ENCODE results near the gene GADD45G. TPM values are rescaled to one million over a fixed set of nuclear protein-coding genes. Genes with fewer than 3 reads are reported as not detected.
A peak's percentile ranks its signal among the peaks of the same experiment; 100 is the strongest.

The GADD45G gene
- total and polyA plus RNA-seq, 8 donors = 9.5 to 220 (median 21.1) TPM

DNA sequence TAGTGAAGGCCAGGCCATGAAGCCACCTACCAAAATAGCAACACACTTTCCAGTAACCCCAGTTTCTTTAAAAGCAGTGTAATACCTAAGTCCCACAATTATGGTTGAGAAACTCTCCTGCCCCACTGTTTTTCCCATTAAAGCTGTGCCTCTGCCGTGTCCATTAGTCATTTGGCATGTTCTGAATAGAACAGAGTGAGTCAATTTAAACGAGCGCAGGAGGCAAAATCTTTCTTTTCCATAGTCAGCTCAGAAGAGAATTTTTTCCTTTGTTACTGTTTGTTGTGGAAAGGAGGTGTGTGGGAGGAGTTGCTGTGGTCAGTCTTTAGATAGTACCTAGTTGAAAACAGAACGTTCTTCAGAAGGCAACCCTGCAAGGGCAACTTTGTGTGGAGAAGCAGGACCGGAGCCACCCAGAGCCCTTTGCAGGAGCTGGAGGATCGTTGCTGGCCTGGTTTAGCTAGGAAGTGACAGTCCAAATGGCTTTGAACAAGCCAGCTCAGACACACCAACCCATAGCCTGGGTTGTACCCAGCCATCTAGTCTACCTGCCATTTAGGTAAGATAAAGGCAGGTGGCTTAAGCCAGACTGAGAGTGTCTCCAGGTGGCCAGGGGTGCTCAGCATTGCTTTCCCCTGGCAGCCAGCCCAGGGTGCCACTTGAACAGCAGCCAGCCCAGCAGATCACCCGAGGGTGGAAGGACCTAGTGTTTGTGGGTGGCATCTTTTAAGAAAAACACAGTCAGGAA, 30.4 kb downstream of the GADD45G start:
- FAIRE-seq (no peak), DNase-seq (peak; percentile 73 to 92 (median 80)), ATAC-seq (peak; percentile 63 to 83 (median 72))
- TF ChIP-seq, protein P1, sequence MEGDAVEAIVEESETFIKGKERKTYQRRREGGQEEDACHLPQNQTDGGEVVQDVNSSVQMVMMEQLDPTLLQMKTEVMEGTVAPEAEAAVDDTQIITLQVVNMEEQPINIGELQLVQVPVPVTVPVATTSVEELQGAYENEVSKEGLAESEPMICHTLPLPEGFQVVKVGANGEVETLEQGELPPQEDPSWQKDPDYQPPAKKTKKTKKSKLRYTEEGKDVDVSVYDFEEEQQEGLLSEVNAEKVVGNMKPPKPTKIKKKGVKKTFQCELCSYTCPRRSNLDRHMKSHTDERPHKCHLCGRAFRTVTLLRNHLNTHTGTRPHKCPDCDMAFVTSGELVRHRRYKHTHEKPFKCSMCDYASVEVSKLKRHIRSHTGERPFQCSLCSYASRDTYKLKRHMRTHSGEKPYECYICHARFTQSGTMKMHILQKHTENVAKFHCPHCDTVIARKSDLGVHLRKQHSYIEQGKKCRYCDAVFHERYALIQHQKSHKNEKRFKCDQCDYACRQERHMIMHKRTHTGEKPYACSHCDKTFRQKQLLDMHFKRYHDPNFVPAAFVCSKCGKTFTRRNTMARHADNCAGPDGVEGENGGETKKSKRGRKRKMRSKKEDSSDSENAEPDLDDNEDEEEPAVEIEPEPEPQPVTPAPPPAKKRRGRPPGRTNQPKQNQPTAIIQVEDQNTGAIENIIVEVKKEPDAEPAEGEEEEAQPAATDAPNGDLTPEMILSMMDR (IDR thresholded peaks at IDR 0.05) = no peak
- H3K4me1 ChIP-seq = peaks cover 25 to 29% (median 25%) of the 10 kb centered on the region in 3 donors
- H3K36me3 ChIP-seq = no peaks in the 10 kb centered on the region
- no peak overlapping the region for H3K4me3 ChIP-seq
- intact Hi-C loops (cut with DNase I) = no loop called here
- H3K27me3 ChIP-seq = no peaks in the 10 kb centered on the region
- H3K9me3 ChIP-seq = no peaks in the 10 kb centered on the region
- WGBS, 2 donors = 39 to 44% methylated on average over 7 of the region's 7 CpGs
- peak overlapping the region in 2 of 4 donors; percentile 13 to 41 for H3K27ac ChIP-seq

DNA sequence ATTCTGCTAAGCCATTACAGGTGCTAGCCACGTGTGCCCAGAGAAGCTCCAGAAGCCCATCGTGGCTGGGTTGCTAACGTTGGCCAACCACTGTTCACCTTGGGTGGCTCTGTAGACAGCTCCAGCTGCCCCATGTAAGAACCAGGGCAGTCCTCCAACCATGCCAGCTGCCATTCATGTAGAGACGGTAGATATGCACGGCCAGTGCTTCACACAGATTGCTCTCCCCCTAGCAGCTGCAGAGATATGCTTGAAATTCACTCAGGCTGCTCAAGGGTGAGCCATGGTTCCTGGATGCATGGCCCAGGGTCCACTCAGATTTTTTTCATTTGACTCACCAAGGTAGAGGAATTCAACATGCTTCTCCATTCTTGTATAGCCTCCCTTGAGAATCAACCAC, 31.0 kb downstream of the GADD45G start:
- no peaks in the 10 kb centered on the region for H3K27me3 ChIP-seq
- peak overlapping the region in 1 of 4 donors; percentile 41 for H3K27ac ChIP-seq
- peaks cover 25 to 29% (median 25%) of the 10 kb centered on the region in 3 donors for H3K4me1 ChIP-seq
- 38 to 44% methylated on average over 5 of the region's 5 CpGs for WGBS, 2 donors
- ATAC-seq (peak; percentile 20 to 42 (median 32)), FAIRE-seq (no peak), DNase-seq (peak in 2 of 6 donors; percentile 46 to 47)
- TF ChIP-seq, protein P1 (IDR thresholded peaks at IDR 0.05) = no peak
- no peak overlapping the region for H3K4me3 ChIP-seq
- no peaks in the 10 kb centered on the region for H3K9me3 ChIP-seq
- intact Hi-C loops (cut with DNase I) = no loop called here
- no peaks in the 10 kb centered on the region for H3K36me3 ChIP-seq

DNA sequence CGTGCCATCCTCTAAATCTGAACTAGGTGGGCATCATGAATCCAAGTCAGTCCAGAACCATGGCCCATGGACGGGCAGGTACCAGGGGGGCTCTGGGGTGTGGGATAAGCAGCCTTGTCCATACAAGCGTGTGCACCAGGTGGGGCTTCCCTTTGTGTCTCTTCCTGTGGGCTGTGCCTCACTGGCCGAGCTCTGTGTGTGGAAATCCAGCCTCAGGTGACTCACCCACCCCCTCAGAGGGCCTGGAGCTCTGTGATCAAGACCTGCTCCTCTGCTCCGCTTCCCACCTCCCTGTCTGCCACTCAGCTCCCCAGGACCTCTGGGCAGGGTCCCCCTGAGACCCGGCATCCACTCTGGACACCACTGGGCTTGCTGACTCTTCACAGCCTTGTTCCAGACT, 33.0 kb downstream of the GADD45G start:
- Histone ChIP-seq H3K36me3 (no peaks in the 10 kb centered on the region), H3K27ac (no peak overlapping the region), H3K9me3 (no peaks in the 10 kb centered on the region), H3K27me3 (no peaks in the 10 kb centered on the region), H3K4me3 (no peak overlapping the region), H3K4me1 (peaks cover 13 to 16% (median 13%) of the 10 kb centered on the region in 3 donors)
- intact Hi-C loops (cut with DNase I) = no loop called here
- TF ChIP-seq, protein P1 (IDR thresholded peaks at IDR 0.05) = no peak
- WGBS, 2 donors = 93 to 95% methylated on average over 6 of the region's 6 CpGs
- DNase-seq (peak in 1 of 6 donors; percentile 38), ATAC-seq (no peak), FAIRE-seq (no peak)

DNA sequence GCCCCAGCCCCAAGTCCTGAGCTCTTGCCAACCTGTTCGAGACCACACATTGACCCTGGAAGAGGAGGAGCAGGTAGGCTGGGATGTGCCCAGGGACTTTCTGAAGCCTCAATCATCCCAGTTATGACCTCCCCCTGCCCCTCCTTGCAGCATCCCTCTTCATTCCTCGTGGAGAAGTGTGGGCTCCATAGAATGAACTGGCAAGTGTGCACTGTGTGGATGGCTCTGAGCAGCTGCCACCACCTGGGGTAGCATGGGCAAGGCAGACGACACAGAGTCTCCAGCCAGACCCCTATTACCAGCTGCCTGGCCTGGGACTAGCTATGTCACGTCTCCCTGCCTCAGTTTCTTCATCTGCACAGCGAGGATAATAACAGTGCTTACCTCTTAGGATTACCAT, 33.5 kb downstream of the GADD45G start:
- TF ChIP-seq, protein P1 (IDR thresholded peaks at IDR 0.05) = no peak
- H3K4me1 ChIP-seq = peaks cover 12 to 13% (median 13%) of the 10 kb centered on the region in 3 donors
- peak in 1 of 6 donors; percentile 13 for DNase-seq
- no peak overlapping the region for H3K4me3 ChIP-seq
- FAIRE-seq = no peak
- intact Hi-C loops (cut with DNase I) = no loop called here
- no peak overlapping the region for H3K27ac ChIP-seq
- H3K36me3 ChIP-seq = no peaks in the 10 kb centered on the region
- ATAC-seq = no peak
- H3K27me3 ChIP-seq = no peaks in the 10 kb centered on the region
- no peaks in the 10 kb centered on the region for H3K9me3 ChIP-seq
- WGBS, 2 donors = 83 to 87% methylated on average over 5 of the region's 5 CpGs

DNA sequence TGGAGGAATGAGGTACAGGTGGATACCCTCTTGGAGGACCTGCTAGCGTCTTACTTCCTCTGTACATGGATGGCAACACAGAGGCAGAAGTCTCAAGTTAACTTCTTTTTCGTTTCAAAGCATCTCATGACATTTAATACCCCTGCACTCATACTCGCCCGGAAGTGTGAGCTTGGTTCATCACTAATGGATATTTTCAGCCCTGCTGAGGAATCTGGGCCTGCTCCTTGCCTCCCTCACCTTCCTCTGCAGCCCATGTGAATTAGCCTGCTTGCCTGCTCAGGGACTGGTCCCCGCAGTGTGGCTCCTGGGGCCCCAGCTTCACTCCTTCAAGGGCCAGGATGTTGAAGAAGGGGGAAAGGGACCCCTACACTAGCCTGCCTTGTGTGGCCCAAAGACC, 34.1 kb downstream of the GADD45G start:
- H3K4me1 ChIP-seq = peaks cover 12 to 13% (median 13%) of the 10 kb centered on the region in 3 donors
- FAIRE-seq = no peak

More for the DNA sequence above, 34.1 kb downstream of the GADD45G start:
- intact Hi-C loops (cut with DNase I) = no loop called here
- no peak for DNase-seq
- H3K36me3 ChIP-seq = no peaks in the 10 kb centered on the region
- H3K4me3 ChIP-seq = no peak overlapping the region
- TF ChIP-seq, protein P1 (IDR thresholded peaks at IDR 0.05) = no peak
- no peaks in the 10 kb centered on the region for H3K27me3 ChIP-seq
- H3K9me3 ChIP-seq = no peaks in the 10 kb centered on the region
- no peak for ATAC-seq
- H3K27ac ChIP-seq = no peak overlapping the region
- WGBS, 2 donors = 92% methylated on average over 5 of the region's 5 CpGs
